Activated CD4-positive, alpha-beta T cell treated with anti-CD3 and anti-CD28 coated beads, Interleukin-2, amount 10 ng/mL, durations not matched to agents 24 days and 14 days (primary cell): ENCODE results near the gene BACH2. TPM values are rescaled to one million over a fixed set of nuclear protein-coding genes. Genes with fewer than 3 reads are reported as not detected.
A peak's percentile ranks its signal among the peaks of the same experiment; 100 is the strongest.

Experiments used
- DNase-seq: peaks from one replicate; pipeline ENCODE4 v3.0.0; 2022
- H3K27ac Mint-ChIP-seq: one replicate; pipeline ENCODE4 v1.8.0; 2022; ENCODE audit warnings: mild to moderate bottlenecking, mixed read lengths
- H3K27me3 Mint-ChIP-seq: one replicate; pipeline ENCODE4 v1.8.0; 2022; ENCODE audit warnings: mixed read lengths
- H3K36me3 Mint-ChIP-seq: one replicate; pipeline ENCODE4 v1.8.0; 2022; ENCODE audit warnings: low read depth, mild to moderate bottlenecking, mixed read lengths
- H3K4me1 Mint-ChIP-seq: one replicate; pipeline ENCODE4 v1.8.0; 2021; ENCODE audit warnings: mixed read lengths
- H3K4me3 Mint-ChIP-seq: one replicate; pipeline ENCODE4 v1.8.0; 2022; ENCODE audit warnings: mild to moderate bottlenecking, moderate library complexity, mixed read lengths
- H3K9me3 Mint-ChIP-seq: one replicate; pipeline ENCODE4 v1.8.0; 2021; ENCODE audit warnings: mixed read lengths
- intact Hi-C: fragments of 100-400 bp; cut with micrococcal nuclease; formaldehyde crosslinking; loops from one replicate; pipeline ENCODE4 v1.15.1; 2023
- total RNA-seq: library from RNA; stranded (reverse); gene quantifications from 2 replicates; pipeline ENCODE4 v1.2.3, GENCODE V29; 2022

Gene BACH2
- total RNA-seq, 1 donor from 2014 or later: 69.2 TPM

GRCh38 chr6:90183587-90184333, 112.9 kb downstream of the BACH2 start:
- intact Hi-C loops: no loop called here
- H3K4me3 Mint-ChIP-seq: peak overlapping the region; percentile 28
- H3K36me3 Mint-ChIP-seq: peaks cover 21% of the 10 kb centered on the region
- no peaks in the 10 kb centered on the region for H3K27me3 Mint-ChIP-seq
- no peak for DNase-seq
- no peaks in the 10 kb centered on the region for H3K9me3 Mint-ChIP-seq
- H3K4me1 Mint-ChIP-seq: peaks cover 57% of the 10 kb centered on the region
- H3K27ac Mint-ChIP-seq: peak overlapping the region; percentile 70

- intact Hi-C loops: no loop called here
- H3K27ac Mint-ChIP-seq: no peak overlapping the region
These were observed 116.1 kb downstream of the BACH2 start for GRCh38 chr6:90180526-90180925.

GRCh38 chr6:90179190-90180169, 117.2 kb downstream of the BACH2 start:
- Mint-ChIP-seq H3K4me3 (peak overlapping the region; percentile 11), H3K27ac (no peak overlapping the region)
- peak; percentile 75 for DNase-seq

More at GRCh38 chr6:90180526-90180925, 116.1 kb downstream of the BACH2 start:
- no peak for DNase-seq
- H3K4me3 Mint-ChIP-seq: no peak overlapping the region
- H3K27me3 Mint-ChIP-seq: no peaks in the 10 kb centered on the region
- H3K9me3 Mint-ChIP-seq: no peaks in the 10 kb centered on the region
- peaks cover 21% of the 10 kb centered on the region for H3K36me3 Mint-ChIP-seq
- peaks cover 67% of the 10 kb centered on the region for H3K4me1 Mint-ChIP-seq

GRCh38 chr6:90178384-90178855, 118.2 kb downstream of the BACH2 start:
- Mint-ChIP-seq H3K27me3 (no peaks in the 10 kb centered on the region), H3K4me3 (peak overlapping the region; percentile 47), H3K9me3 (no peaks in the 10 kb centered on the region), H3K36me3 (peaks cover 18% of the 10 kb centered on the region), H3K27ac (peak overlapping the region; percentile 77), H3K4me1 (peaks cover 62% of the 10 kb centered on the region)
- DNase-seq: peak; percentile 52
- intact Hi-C loops: loop anchor here (5.0 kb wide), 1 partner anchor 151 kb away; no protein-coding TSS in a partner anchor

More at GRCh38 chr6:90179190-90180169, 117.2 kb downstream of the BACH2 start:
- intact Hi-C loops: loop anchor here (5.0 kb wide), 1 partner anchor 152 kb away; no protein-coding TSS in a partner anchor
- peaks cover 19% of the 10 kb centered on the region for H3K36me3 Mint-ChIP-seq
- no peaks in the 10 kb centered on the region for H3K27me3 Mint-ChIP-seq
- H3K4me1 Mint-ChIP-seq: peaks cover 68% of the 10 kb centered on the region
- H3K9me3 Mint-ChIP-seq: no peaks in the 10 kb centered on the region

- H3K4me1 Mint-ChIP-seq: peaks cover 62% of the 10 kb centered on the region
- intact Hi-C loops: loop anchor here (2.0 to 5.0 kb wide), 2 partner anchors 150 to 237 kb away; no protein-coding TSS in a partner anchor
- peaks cover 19% of the 10 kb centered on the region for H3K36me3 Mint-ChIP-seq
- peak overlapping the region; percentile 47 for H3K4me3 Mint-ChIP-seq
- DNase-seq: peak; percentile 70
- H3K27me3 Mint-ChIP-seq: no peaks in the 10 kb centered on the region
- peak overlapping the region; percentile 77 for H3K27ac Mint-ChIP-seq
- H3K9me3 Mint-ChIP-seq: no peaks in the 10 kb centered on the region
These were observed 118.9 kb downstream of the BACH2 start for GRCh38 chr6:90177544-90178383.

- no peaks in the 10 kb centered on the region for H3K27me3 Mint-ChIP-seq
- H3K4me1 Mint-ChIP-seq: peaks cover 59% of the 10 kb centered on the region
- peak overlapping the region; percentile 78 for H3K27ac Mint-ChIP-seq
- intact Hi-C loops: loop anchor here (1.0 to 5.0 kb wide), 10 partner anchors 11 to 235 kb away; no protein-coding TSS in a partner anchor
- H3K36me3 Mint-ChIP-seq: peaks cover 21% of the 10 kb centered on the region
- no peaks in the 10 kb centered on the region for H3K9me3 Mint-ChIP-seq
- DNase-seq: peak; percentile 81
- peak overlapping the region; percentile 55 for H3K4me3 Mint-ChIP-seq
These were observed 120.8 kb downstream of the BACH2 start for GRCh38 chr6:90175627-90176538.

- Mint-ChIP-seq H3K4me3 (peak overlapping the region; percentile 21), H3K9me3 (no peaks in the 10 kb centered on the region), H3K27me3 (no peaks in the 10 kb centered on the region), H3K4me1 (peaks cover 57% of the 10 kb centered on the region), H3K36me3 (peaks cover 27% of the 10 kb centered on the region), H3K27ac (peak overlapping the region; percentile 56)
- intact Hi-C loops: no loop called here
- no peak for DNase-seq
These were observed 123.2 kb downstream of the BACH2 start for GRCh38 chr6:90173262-90173925.

- no peak overlapping the region for H3K4me3 Mint-ChIP-seq
- no peak for DNase-seq
- H3K27me3 Mint-ChIP-seq: no peaks in the 10 kb centered on the region
- no peaks in the 10 kb centered on the region for H3K9me3 Mint-ChIP-seq
- H3K4me1 Mint-ChIP-seq: peaks cover 30% of the 10 kb centered on the region
- H3K27ac Mint-ChIP-seq: no peak overlapping the region
- H3K36me3 Mint-ChIP-seq: peaks cover 34% of the 10 kb centered on the region
- intact Hi-C loops: no loop called here
These were observed 126.0 kb downstream of the BACH2 start for GRCh38 chr6:90170601-90171000.

- H3K4me1 Mint-ChIP-seq: peaks cover 21% of the 10 kb centered on the region
- intact Hi-C loops: no loop called here
- H3K9me3 Mint-ChIP-seq: no peaks in the 10 kb centered on the region
- H3K4me3 Mint-ChIP-seq: no peak overlapping the region
- H3K27me3 Mint-ChIP-seq: no peaks in the 10 kb centered on the region
- H3K27ac Mint-ChIP-seq: no peak overlapping the region
- DNase-seq: no peak
- peaks cover 38% of the 10 kb centered on the region for H3K36me3 Mint-ChIP-seq
These were observed 127.3 kb downstream of the BACH2 start for GRCh38 chr6:90169374-90169773.

- no peak overlapping the region for H3K4me3 Mint-ChIP-seq
- no peaks in the 10 kb centered on the region for H3K27me3 Mint-ChIP-seq
- H3K9me3 Mint-ChIP-seq: no peaks in the 10 kb centered on the region
- H3K27ac Mint-ChIP-seq: no peak overlapping the region
- intact Hi-C loops: no loop called here
- no peak for DNase-seq
- H3K4me1 Mint-ChIP-seq: peaks cover 22% of the 10 kb centered on the region
- H3K36me3 Mint-ChIP-seq: peaks cover 42% of the 10 kb centered on the region
These were observed 127.9 kb downstream of the BACH2 start for GRCh38 chr6:90168693-90169131.

GRCh38 chr6:90167514-90168379, 128.9 kb downstream of the BACH2 start:
- intact Hi-C loops: no loop called here
- no peak overlapping the region for H3K27ac Mint-ChIP-seq
- no peaks in the 10 kb centered on the region for H3K27me3 Mint-ChIP-seq
- H3K4me3 Mint-ChIP-seq: no peak overlapping the region
- DNase-seq: no peak
- H3K4me1 Mint-ChIP-seq: peaks cover 19% of the 10 kb centered on the region
- H3K36me3 Mint-ChIP-seq: peaks cover 41% of the 10 kb centered on the region
- H3K9me3 Mint-ChIP-seq: no peaks in the 10 kb centered on the region
